ENCODE results near the gene TRPM8. TPM values are rescaled to one million over a fixed set of nuclear protein-coding genes. Genes with fewer than 3 reads are reported as not detected.

Gene TRPM8
- total RNA-seq, 1 donor from 2014 or later = not detected

GRCh38 chr2:233994151-233994550 is 77.0 kb downstream of the TRPM8 start:
- Histone ChIP-seq H3K27ac (no peak overlapping the region), H3K27me3 (no peaks in the 10 kb centered on the region), H3K4me3 (no peak overlapping the region), H3K9me3 (no peaks in the 10 kb centered on the region), H3K36me3 (no peaks in the 10 kb centered on the region), H3K4me1 (no peaks in the 10 kb centered on the region)
- no peak for TF ChIP-seq POLR2AphosphoS5 (IDR thresholded peaks at IDR 0.05; ENCODE audit: insufficient read depth in 1 of 2, low read depth in 1 of 2)
- no peak for DNase-seq (ENCODE audit: extremely low spot score in 2 of 2)
- intact Hi-C loops (cut with DNase I) = no loop called here

GRCh38 chr2:233996000-233996399 is 78.8 kb downstream of the TRPM8 start:
- intact Hi-C loops (cut with DNase I) = no loop called here

GRCh38 chr2:233996461-233996860 is 79.3 kb downstream of the TRPM8 start:
- H3K9me3 ChIP-seq = no peaks in the 10 kb centered on the region
- intact Hi-C loops (cut with DNase I) = no loop called here

More at GRCh38 chr2:233996000-233996399, 78.8 kb downstream of the TRPM8 start:
- Histone ChIP-seq H3K36me3 (no peaks in the 10 kb centered on the region), H3K4me1 (no peaks in the 10 kb centered on the region), H3K27ac (no peak overlapping the region), H3K27me3 (no peaks in the 10 kb centered on the region), H3K4me3 (no peak overlapping the region), H3K9me3 (no peaks in the 10 kb centered on the region)
- no peak for TF ChIP-seq POLR2AphosphoS5 (IDR thresholded peaks at IDR 0.05; ENCODE audit: insufficient read depth in 1 of 2, low read depth in 1 of 2)
- no peak for TF ChIP-seq POLR2A (IDR thresholded peaks at IDR 0.05)
- TF ChIP-seq CTCF (IDR thresholded peaks at IDR 0.05) = no peak
- no peak for DNase-seq (ENCODE audit: extremely low spot score in 2 of 2)

GRCh38 chr2:233997707-233998106 is 80.5 kb downstream of the TRPM8 start:
- intact Hi-C loops (cut with DNase I) = no loop called here
- no peak for DNase-seq (ENCODE audit: extremely low spot score in 2 of 2)
- no peaks in the 10 kb centered on the region for H3K27me3 ChIP-seq
- H3K36me3 ChIP-seq = no peaks in the 10 kb centered on the region
- no peak overlapping the region for H3K4me3 ChIP-seq
- H3K9me3 ChIP-seq = no peaks in the 10 kb centered on the region
- no peaks in the 10 kb centered on the region for H3K4me1 ChIP-seq
- no peak overlapping the region for H3K27ac ChIP-seq
- TF ChIP-seq CTCF (IDR thresholded peaks at IDR 0.05) (no peak), POLR2A (IDR thresholded peaks at IDR 0.05) (no peak), POLR2AphosphoS5 (IDR thresholded peaks at IDR 0.05; ENCODE audit: insufficient read depth in 1 of 2, low read depth in 1 of 2) (no peak)

More at GRCh38 chr2:233996461-233996860, 79.3 kb downstream of the TRPM8 start:
- Histone ChIP-seq H3K4me3 (no peak overlapping the region), H3K27ac (no peak overlapping the region), H3K36me3 (no peaks in the 10 kb centered on the region), H3K4me1 (no peaks in the 10 kb centered on the region), H3K27me3 (no peaks in the 10 kb centered on the region)
- TF ChIP-seq POLR2AphosphoS5 (IDR thresholded peaks at IDR 0.05; ENCODE audit: insufficient read depth in 1 of 2, low read depth in 1 of 2) = no peak
- no peak for TF ChIP-seq POLR2A (IDR thresholded peaks at IDR 0.05)
- no peak for TF ChIP-seq CTCF (IDR thresholded peaks at IDR 0.05)
- DNase-seq (ENCODE audit: extremely low spot score in 2 of 2) = no peak

- intact Hi-C loops (cut with DNase I) = no loop called here
- no peak for DNase-seq (ENCODE audit: extremely low spot score in 2 of 2)
- Histone ChIP-seq H3K4me1 (peaks cover 5% of the 10 kb centered on the region), H3K9me3 (no peaks in the 10 kb centered on the region), H3K4me3 (no peak overlapping the region), H3K27me3 (no peaks in the 10 kb centered on the region), H3K36me3 (no peaks in the 10 kb centered on the region), H3K27ac (no peak overlapping the region)
- no peak for TF ChIP-seq POLR2AphosphoS5 (IDR thresholded peaks at IDR 0.05; ENCODE audit: insufficient read depth in 1 of 2, low read depth in 1 of 2)
- TF ChIP-seq POLR2A (IDR thresholded peaks at IDR 0.05) = no peak
- no peak for TF ChIP-seq CTCF (IDR thresholded peaks at IDR 0.05)
Measured at GRCh38 chr2:233999182-233999581, 82.0 kb downstream of the TRPM8 start.
